Dedifferentiated amniotic fluid mesenchymal stem cell (primary cell): ENCODE data around the gene GRM1.

ENCODE experiments used
- DNase-seq: peaks from one replicate; pipeline ENCODE4 v3.0.0-alpha.2; 2016; ENCODE audit errors: extremely low spot score

Gene GRM1

DNA sequence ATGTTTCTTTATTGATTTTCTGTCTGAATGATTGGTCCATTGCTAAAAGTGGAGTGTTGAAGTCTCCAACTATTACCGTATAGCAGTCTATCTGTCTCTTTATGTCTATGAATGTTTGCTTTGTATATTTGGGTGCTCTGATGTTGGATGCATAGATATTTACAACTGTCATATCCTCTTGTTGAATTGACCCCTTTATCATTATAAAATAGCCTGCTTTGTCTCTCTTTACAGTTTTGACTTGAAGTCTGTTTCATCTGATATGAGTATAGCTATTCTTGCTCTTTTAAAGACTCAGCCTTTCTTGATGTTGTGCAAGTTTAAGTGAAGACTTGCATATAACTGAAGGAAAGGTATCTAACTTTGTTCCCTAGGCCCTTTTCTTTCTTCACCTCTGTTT, 341.0 kb downstream of the GRM1 start:
- DNase-seq: no peak

DNA sequence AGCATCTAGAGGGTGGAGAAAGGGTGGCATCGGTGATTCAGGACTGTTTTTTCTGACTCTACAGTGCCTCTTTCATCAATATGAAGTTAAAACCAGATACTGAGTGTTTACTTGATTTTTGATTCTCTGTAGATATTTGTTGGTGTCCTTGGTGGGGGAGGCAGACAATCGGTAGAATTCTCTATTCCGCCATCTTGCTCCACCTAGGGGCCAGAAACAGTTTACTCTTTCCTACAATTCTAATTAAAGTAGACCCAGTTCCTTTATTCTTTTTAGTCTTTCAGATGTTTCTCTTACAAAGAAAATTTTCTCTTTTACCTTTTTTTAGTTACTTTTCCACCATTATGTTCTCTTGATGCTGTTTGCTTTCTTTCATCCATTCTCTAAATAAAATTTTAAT, 352.6 kb downstream of the GRM1 start:
- DNase-seq: no peak

DNA sequence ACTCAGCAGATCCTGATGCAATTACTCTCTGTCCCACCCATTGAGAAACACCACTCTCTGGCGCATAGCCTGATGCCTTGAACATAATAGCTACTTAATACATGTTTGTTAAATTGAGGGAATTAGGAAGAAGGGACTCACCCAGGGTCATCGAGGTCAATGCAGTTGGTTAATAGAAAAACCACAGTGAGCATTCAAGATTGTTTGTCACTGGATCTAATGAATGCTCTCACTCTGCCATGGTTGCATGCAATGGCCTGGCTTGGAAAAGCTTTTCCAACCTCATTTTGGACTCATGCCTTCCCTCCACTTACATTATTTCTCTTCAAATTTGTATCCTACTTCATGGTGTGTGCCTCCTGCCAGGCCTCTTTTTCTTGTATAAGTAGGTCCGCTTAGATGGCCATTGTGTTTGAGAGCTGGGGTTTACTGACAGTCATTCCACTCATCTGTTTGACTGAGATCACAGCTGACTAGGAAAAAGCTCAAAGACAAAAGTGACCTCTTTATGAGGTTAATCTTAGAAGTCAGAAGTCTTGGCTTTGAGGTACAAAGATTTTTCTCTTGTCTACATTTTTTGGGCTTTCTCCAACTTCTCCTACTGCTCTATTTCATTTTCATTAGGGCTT, 360.0 kb downstream of the GRM1 start:
- DNase-seq: no peak

DNA sequence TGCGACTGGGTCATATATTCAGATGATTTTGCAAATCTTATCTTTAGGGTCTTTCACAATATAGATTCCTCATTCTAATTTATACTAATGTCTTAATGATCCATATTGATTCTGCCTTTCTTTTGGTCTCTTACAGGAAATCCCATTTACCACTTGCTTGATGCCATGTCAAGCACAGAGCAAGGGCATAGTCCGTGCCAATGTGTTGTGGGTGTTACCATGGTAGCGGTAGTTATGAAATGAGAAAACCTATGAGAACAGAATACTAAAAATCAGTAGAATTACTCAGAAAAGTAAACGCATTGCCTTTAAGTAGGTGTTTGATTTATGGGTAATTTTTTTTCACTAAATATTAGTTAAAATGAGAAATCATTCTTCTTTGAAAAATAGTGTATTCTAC, 360.9 kb downstream of the GRM1 start:
- DNase-seq: no peak

DNA sequence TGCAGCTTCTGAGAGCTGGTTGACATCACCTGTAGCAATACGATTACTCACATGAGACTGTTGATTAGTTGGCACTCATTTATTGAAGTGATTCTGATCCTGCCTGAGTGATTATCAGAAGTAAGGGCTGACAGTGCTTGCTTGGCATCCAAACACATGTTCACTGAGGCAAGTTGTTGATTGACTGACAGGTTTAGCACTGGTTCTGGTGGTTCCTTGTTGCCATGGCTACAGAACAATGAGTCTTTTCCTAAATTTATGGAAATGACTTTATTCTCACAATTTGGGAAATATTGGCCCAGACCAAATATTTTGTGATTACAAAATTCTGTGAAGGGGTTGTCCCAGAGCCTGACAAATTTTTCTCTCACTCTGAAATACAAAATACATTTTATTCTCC, 368.8 kb downstream of the GRM1 start:
- no peak for DNase-seq

DNA sequence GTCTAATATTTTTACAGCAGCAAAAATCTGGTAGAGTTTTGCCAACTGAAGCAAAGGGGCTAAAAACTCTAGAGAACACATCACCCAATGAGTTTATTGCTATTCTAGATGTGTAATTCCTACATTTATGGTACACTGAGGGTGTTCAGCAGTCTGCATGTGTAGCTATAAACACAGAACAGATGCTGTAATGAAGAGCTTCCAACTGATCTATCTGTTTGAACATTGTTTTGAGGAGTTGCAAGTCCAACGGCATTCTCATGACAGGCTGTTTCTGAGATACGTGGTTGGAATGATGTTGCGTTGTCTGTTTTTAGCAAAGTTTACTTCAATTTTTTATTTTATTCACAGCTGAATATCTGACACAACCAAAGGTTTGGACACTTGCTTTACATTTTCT, 373.6 kb downstream of the GRM1 start:
- no peak for DNase-seq

DNA sequence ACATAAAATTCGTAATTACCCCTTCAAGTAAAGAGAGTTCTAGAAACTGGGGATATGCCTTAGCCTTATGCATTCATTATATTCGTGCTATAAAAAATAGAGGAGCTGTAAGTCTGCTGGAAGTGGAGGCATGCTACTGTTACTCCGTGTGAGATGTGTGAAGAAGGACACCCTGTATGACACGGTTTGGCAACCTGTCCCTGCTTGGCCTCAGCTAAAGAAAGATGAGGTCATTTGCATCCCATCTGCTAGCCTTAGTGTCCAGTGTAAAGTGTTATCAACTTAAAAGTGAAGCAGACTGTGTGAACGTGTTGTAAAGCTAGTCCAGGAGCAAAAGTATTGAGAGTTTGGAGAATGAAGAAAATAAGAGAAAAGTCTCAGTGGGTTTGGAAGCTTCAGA, 379.7 kb downstream of the GRM1 start:
- DNase-seq: no peak

DNA sequence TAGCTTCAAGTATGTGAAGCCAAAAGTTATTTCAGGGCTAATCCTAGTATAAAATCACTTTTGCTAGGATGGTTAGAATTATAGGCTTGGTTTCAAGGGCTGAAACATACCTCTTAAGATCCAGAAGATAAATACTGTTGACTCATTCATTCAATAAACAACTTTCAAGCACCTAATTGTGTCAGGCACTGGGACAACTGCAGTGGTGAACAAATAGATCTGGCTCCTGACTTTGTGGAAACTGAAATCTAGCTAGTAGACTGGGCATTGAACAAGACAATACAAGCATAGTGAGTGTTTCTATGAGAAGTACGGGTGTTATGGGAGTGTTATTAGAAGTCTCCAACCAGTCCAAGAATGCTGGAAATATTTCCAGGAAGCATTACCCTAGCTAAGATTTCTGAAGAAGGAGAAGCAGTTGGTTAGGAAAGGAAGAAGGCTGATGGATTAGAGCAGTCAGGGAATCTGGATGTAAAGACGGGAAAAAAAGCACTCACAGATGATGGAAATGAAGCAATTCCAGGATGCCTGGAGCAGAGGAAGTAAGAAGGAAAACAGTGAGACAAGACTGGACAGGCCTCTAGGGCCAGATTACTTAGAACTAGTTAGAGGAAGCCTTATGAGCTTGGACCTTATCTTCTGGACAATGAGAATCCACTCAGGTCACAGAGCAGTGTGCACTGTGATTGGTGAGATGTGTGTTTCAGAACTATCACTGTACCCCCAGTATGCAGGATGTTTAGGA, 382.2 kb downstream of the GRM1 start:
- DNase-seq: no peak

DNA sequence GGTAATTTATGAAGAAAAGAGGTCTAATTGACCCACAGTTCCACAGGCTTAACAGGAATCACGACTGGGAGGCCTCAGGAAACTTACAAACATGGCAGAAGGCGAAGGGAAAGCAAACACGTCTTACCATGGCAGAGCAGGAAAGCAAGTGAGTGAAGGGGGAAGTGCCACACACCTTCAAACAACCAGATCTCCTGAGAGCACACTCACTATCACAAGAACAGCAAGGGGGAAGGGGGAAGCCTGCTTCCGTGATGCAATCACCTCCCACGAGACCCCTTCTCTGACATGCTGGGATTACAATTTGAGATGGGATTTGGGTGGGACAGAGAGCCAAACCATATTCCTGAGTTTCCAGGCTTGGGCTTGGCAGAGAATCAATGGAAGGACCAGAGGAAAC, 390.7 kb downstream of the GRM1 start:
- no peak for DNase-seq

DNA sequence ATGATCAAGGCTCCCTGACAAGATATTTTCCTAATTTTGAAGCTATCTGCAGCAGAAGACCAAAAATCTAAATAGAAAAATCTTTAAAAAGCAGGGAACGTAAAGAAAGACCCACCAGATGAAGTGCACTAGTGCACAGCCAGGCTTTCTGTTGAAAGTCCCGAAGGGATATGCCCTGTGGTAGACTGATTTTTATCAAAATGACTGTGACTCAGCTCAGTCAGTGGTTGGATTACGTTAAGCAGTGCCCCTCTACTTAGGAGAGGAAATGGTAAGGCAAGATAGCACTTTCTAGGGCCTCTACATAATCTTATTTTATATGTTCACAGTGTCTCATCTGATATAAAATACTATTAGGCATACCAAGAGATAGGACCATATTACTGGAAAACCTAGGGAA, 391.4 kb downstream of the GRM1 start:
- no peak for DNase-seq

DNA sequence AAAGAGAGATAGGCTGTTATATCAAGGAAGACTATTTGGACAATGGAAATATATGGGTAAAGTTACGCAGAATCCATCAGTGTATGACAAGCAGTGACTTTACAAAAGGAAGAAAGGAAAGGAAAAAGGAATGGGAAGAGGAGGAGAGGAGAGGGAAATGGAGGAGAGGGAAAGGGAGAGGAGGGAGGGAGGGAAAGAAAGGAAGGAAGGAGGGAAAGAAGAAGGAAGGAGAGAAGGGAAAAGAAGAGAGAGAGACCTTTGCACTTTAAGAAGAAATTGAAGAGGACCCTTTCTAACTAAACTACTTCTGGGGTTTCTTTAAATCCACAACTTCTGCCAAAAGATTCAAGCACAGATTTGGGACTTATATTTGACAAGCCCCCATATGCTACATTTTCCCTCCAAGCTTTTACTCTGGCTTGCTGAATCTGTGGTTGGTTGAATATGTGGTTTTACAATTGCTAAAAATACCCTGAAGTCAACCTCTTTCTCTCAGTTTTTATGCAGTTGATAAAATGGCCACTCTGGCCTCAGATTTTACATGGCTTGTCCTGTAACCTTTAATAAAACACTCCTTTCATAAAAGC, 394.0 kb downstream of the GRM1 start:
- no peak for DNase-seq

DNA sequence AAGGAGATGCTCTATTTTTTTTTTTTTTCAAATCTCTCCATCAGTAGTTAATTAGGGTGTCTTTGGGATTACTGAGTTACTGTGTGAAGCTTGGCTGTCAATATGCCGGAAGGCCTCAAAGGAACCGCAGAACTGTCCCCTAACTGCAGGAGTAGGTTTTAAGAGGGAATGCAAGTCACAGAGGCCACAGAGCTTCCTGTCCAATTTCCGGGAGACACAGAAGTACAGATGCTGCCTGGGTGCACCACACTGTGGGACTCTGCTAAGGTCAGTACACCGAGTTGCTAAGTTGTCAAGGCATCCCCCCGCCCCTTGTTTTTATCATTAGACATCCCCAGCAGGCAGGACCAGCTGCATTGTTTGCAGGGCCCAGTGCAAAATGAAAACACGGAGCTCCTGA, 394.6 kb downstream of the GRM1 start:
- no peak for DNase-seq

DNA sequence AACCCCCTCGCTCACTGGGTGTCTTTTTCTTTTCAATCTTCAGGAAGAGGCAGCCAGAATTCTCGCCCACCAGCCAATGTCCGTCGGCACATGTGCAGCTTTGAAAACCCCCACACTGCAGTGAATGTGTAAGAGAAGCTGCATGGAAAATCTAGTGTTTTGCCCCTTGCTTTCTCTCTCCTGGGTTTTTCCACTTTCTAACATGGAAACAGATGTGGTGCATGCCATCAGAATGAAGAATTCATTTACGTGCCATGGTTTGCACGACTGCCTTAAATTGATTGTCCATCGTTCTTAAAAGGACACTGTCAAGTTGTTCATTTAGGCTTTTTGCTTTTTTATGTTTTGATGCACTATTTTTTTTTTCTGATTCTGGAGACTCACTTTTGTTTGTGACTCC, 397.7 kb downstream of the GRM1 start:
- DNase-seq: no peak

DNA sequence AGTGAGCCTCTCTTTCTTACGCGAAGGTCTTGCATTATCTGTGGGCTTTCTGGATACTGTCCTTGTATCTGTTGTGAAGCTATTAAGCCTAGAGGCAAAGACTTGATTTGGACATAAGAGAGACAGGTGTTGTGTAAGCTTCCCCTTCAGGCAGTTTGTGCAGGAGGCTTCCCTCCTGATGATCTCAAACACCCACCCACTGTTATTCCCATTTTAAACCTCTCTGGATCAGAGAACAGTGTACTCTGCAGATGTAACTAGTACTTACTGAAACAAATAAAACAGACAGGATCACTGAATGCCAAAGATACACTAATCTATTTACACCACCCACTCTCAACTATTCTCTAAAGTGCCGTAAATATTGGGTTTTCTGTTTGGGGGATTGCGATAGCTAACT, 401.0 kb downstream of the GRM1 start:
- DNase-seq: no peak

DNA sequence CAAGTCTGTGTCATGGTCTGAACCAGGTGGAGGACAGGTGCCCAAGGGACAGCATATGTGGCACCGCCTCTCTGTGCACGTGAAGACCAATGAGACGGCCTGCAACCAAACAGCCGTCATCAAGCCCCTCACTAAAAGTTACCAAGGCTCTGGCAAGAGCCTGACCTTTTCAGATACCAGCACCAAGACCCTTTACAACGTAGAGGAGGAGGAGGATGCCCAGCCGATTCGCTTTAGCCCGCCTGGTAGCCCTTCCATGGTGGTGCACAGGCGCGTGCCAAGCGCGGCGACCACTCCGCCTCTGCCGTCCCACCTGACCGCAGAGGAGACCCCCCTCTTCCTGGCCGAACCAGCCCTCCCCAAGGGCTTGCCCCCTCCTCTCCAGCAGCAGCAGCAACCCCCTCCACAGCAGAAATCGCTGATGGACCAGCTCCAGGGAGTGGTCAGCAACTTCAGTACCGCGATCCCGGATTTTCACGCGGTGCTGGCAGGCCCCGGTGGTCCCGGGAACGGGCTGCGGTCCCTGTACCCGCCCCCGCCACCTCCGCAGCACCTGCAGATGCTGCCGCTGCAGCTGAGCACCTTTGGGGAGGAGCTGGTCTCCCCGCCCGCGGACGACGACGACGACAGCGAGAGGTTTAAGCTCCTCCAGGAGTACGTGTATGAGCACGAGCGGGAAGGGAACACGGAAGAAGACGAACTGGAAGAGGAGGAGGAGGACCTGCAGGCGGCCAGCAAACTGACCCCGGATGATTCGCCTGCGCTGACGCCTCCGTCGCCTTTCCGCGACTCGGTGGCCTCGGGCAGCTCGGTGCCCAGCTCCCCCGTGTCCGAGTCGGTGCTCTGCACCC, 405.2 kb downstream of the GRM1 start:
- no peak for DNase-seq

DNA sequence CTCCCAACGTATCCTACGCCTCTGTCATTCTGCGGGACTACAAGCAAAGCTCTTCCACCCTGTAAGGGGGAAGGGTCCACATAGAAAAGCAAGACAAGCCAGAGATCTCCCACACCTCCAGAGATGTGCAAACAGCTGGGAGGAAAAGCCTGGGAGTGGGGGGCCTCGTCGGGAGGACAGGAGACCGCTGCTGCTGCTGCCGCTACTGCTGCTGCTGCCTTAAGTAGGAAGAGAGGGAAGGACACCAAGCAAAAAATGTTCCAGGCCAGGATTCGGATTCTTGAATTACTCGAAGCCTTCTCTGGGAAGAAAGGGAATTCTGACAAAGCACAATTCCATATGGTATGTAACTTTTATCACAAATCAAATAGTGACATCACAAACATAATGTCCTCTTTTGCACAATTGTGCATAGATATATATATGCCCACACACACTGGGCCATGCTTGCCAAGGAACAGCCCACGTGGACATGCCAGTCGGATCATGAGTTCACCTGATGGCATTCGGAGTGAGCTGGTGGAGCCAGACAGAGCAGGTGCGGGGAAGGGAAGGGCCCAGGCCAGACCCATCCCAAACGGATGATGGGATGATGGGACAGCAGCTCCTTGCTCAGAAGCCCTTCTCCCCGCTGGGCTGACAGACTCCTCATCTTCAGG, 406.0 kb downstream of the GRM1 start:
- DNase-seq: no peak

DNA sequence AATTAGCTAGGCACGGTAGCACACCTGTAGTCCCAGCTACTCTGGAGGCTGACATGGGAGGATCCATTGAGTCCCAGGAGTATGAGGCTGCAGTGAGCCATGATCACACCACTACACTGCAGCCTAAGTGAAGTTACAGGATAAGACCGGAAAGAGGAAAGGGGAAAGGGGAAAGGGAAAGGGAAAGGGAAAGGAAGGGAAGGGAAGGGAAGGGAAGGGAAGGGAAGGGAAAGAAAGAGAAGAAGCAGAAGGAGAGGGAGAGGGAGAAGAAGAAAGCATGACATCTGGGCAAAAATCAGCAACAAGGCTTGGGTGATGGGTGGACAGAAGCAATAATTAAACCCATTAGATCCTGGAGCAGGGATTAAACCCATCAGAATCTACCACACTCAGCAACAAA, 413.0 kb downstream of the GRM1 start:
- DNase-seq: no peak

DNA sequence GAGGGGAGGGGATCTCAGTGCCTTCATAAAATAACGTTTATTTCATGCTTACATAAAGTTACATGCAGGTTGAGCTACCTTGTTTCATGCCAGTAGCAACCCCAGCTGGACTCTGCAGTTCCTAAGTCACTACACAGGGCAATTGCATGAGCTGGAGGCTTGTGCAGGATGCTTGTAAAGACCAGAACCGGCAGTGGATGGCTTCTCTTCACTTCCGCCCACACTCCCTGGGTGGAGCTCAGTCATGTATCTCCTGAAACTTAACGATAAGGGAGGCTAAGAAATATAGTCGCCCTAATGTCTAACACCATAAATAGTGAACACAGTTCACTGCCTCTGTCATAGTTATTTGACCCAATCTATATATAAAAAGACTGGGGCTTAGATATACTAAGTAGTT, 415.3 kb downstream of the GRM1 start:
- no peak for DNase-seq

DNA sequence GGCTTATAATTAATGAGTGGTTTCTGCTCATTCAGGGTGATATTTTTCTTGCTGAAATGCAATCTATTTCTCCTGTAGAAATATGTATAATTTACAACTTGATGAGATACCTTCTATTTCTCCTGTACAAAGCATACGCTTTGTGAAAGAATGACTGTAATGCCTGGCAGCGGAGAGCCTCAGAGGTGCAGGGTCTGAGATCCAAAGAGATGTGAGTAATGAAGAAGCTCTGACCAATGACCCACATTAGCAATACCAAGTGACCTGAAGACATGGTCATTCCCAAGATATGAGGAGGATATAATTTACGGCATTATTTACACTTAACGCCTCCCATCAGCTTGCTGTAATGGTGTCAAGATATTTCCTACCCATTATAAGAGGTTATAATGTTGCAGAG, 416.4 kb downstream of the GRM1 start:
- no peak for DNase-seq

DNA sequence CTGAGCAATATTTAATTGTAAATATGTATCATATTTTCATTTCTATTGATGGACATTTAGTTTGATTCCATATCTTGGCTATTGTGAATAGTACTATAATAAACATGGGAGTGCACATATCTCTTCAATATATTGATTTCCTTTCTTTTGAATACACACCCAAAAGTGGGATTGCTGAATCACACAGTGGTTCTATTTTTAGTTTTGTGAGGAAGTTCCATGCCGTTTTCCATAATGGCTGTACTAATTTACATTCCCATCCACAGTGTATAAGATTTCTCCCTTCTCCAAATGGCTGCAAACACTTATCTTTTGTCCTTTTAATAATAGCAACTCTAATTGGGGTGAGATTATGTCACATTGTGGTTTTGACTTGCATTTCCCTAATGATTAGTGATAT, 428.0 kb downstream of the GRM1 start:
- DNase-seq: no peak

DNA sequence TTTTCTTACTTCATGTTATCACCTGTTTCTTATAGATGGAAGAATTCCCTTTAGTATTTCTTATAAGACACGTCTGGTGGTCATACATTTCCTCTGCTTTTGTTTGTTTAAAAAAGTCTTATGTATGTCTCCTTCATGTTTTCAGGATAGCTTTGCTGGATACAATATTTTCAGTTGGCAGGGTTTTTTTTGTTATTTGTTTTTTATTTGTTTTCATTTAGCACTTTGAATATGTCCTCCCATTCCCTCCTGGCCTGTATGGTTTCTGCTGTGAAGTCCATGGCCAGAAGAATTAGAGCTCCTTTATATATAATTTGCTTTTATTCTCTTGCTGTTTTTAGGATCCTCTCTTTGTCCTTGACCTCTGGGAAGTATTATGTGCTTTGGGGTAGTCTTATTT, 432.1 kb downstream of the GRM1 start:
- DNase-seq: no peak
